ENCODE results near the gene TXNRD2. TPM values are rescaled to one million over a fixed set of nuclear protein-coding genes. Genes with fewer than 3 reads are reported as not detected.
A peak's percentile ranks its signal among the peaks of the same experiment; 100 is the strongest.

Gene TXNRD2
- total RNA-seq, 1 donor from 2014 or later: 23.0 TPM

DNA sequence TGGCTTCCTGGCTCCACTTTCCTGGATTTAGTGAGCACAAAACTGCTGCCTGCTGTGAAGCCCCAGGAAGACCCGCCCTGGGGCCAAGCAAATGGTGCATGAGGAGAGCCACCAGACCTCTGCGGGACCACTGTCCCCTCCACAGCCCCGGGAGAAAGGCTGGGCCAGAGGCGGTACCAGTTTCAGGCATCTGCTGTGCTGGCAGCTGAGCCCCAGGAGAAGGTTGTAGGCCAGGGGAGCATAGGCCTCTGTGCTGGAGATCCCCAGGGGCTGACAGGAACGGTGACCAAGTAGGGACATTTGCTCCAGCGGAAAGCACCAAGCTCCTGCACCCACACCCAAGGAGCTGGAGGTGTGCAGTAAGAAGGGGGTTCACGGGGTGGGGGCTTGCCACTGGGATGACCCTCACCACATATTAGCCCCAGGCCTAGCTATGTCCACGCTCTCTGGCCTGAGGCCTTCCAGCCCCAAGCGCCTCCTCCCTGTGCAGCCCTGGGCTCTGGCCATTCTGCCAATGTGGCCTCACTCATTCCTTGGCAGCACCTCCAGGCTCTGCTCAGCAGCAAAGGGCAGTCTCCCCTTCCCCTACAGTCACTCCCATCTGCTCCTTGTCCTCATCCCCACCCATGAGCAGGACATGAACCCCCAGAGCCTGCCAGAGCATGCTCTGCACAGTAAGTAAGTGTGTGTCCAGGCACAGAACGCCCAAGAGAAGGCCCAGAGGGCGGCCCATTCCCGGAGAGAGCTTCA lies 24.1 kb downstream of the TXNRD2 start:
- Mint-ChIP-seq H3K27me3 (ENCODE audit: unreplicated experiment) (peaks cover 3% of the 10 kb centered on the region), H3K9me3 (ENCODE audit: unreplicated experiment) (no peaks in the 10 kb centered on the region), H3K4me1 (ENCODE audit: unreplicated experiment) (no peaks in the 10 kb centered on the region), H3K27ac (ENCODE audit: unreplicated experiment) (no peak overlapping the region), H3K4me3 (ENCODE audit: unreplicated experiment) (peak overlapping the region; percentile 25), H3K36me3 (ENCODE audit: low read depth, unreplicated experiment) (peaks cover 26% of the 10 kb centered on the region)
- no peak for DNase-seq (ENCODE audit: low spot score)
- TF ChIP-seq CTCF (IDR thresholded peaks at IDR 0.05; ENCODE audit: unreplicated experiment): no peak

DNA sequence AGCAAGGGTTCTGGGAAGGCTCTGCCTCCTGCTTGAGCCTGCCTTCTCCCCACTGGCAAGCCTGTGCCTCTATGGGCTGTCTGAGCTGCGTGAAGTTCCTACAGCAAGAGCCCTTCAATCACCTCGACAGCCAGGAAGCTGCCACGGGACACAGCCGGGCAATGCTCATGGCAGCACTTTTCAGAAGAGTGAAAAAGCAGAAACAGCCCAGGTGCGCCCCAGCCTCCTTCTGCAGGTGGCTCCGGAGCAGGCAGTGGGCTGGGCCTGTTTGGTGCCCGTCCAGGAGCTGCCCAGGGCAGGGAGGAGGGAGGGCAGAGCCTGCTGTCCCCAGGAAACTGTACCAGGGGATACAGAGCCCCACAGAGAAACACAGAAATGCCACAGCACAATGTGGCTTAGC lies 24.7 kb downstream of the TXNRD2 start:
- Mint-ChIP-seq H3K27me3 (ENCODE audit: unreplicated experiment) (peaks cover 3% of the 10 kb centered on the region), H3K4me3 (ENCODE audit: unreplicated experiment) (no peak overlapping the region), H3K36me3 (ENCODE audit: low read depth, unreplicated experiment) (peaks cover 26% of the 10 kb centered on the region), H3K4me1 (ENCODE audit: unreplicated experiment) (no peaks in the 10 kb centered on the region), H3K27ac (ENCODE audit: unreplicated experiment) (no peak overlapping the region), H3K9me3 (ENCODE audit: unreplicated experiment) (no peaks in the 10 kb centered on the region)
- no peak for DNase-seq (ENCODE audit: low spot score)
- no peak for TF ChIP-seq CTCF (IDR thresholded peaks at IDR 0.05; ENCODE audit: unreplicated experiment)

GRCh38 chr22:19916006-19916405 lies 25.6 kb downstream of the TXNRD2 start:
- Mint-ChIP-seq H3K4me3 (ENCODE audit: unreplicated experiment) (no peak overlapping the region), H3K9me3 (ENCODE audit: unreplicated experiment) (no peaks in the 10 kb centered on the region), H3K36me3 (ENCODE audit: low read depth, unreplicated experiment) (peaks cover 26% of the 10 kb centered on the region), H3K27ac (ENCODE audit: unreplicated experiment) (no peak overlapping the region), H3K27me3 (ENCODE audit: unreplicated experiment) (peaks cover 3% of the 10 kb centered on the region), H3K4me1 (ENCODE audit: unreplicated experiment) (no peaks in the 10 kb centered on the region)
- no peak for DNase-seq (ENCODE audit: low spot score)
- TF ChIP-seq CTCF (IDR thresholded peaks at IDR 0.05; ENCODE audit: unreplicated experiment): no peak

DNA sequence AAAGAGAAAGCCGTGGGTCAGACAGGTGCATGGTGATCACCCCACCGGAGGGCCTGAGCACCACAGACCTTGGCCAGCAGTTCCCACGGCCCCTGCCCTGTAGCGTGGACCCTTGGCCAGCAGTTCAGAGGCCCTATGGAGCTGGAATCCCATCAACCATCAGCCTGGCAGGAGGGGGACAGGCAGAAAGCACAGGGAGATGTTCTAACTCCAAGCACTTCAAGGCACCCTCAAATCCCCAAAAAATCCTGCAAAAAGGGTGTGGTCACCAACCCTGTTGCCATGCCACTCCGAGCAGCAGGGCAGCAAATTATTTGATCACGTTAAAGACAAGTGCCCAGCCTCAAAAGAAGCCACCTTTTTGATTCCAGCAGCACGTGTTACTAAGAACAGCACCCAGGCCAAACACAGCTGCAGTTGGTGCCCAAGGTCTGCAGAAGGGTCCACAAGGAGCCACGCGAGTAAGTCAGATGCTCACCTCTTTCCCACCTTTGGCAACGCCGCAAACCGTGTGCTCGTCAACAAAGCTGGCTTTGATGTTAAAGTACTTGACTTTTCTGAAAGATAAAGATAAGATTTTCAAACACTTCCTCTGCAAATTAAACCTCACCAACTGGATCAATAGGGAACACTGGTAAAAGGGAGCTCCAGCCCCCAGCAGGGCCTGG lies 26.2 kb downstream of the TXNRD2 start:
- no peak overlapping the region for H3K4me3 Mint-ChIP-seq (ENCODE audit: unreplicated experiment)
- TF ChIP-seq CTCF (IDR thresholded peaks at IDR 0.05; ENCODE audit: unreplicated experiment): no peak

More for the DNA sequence above, 26.2 kb downstream of the TXNRD2 start:
- Mint-ChIP-seq H3K9me3 (ENCODE audit: unreplicated experiment) (no peaks in the 10 kb centered on the region), H3K36me3 (ENCODE audit: low read depth, unreplicated experiment) (peaks cover 26% of the 10 kb centered on the region), H3K4me1 (ENCODE audit: unreplicated experiment) (no peaks in the 10 kb centered on the region), H3K27me3 (ENCODE audit: unreplicated experiment) (peaks cover 3% of the 10 kb centered on the region), H3K27ac (ENCODE audit: unreplicated experiment) (no peak overlapping the region)
- DNase-seq (ENCODE audit: low spot score): no peak

All from endothelial cell (in vitro differentiated cells).